Trophoblast cell (in vitro differentiated cells and primary cell): ENCODE data around the gene GOT2.

Source experiments
- DNase-seq, 2 donors: peaks; one replicate each; pipeline ENCODE4 v3.0.0-alpha.2; 2016
- H2AFZ ChIP-seq: 2 replicates; pipeline ENCODE4 v1.6.1; 2013; ENCODE audit warnings: low read length, moderate library complexity, mild to moderate bottlenecking; ENCODE audit not compliant: insufficient read depth, poor library complexity
- H2AK5ac ChIP-seq: 2 replicates; pipeline ENCODE4 v1.6.1; 2013; ENCODE audit warnings: mild to moderate bottlenecking, low read length
- H2BK120ac ChIP-seq: 2 replicates; pipeline ENCODE4 v1.6.1; 2013; ENCODE audit warnings: low read length, mild to moderate bottlenecking, moderate library complexity; ENCODE audit not compliant: insufficient read depth, poor library complexity
- H2BK12ac ChIP-seq: 2 replicates; pipeline ENCODE4 v1.6.1; 2013; ENCODE audit warnings: mild to moderate bottlenecking, low read length, moderate library complexity
- H2BK5ac ChIP-seq: 2 replicates; pipeline ENCODE4 v1.6.1; 2013; ENCODE audit warnings: low read length, low read depth, moderate library complexity, mild to moderate bottlenecking; ENCODE audit not compliant: poor library complexity
- H3K14ac ChIP-seq: 2 replicates; pipeline ENCODE4 v1.6.1; 2013; ENCODE audit warnings: mild to moderate bottlenecking, low read length
- H3K18ac ChIP-seq: 2 replicates; pipeline ENCODE4 v1.6.1; 2013; ENCODE audit warnings: mild to moderate bottlenecking, low read length
- H3K23ac ChIP-seq: 2 replicates; pipeline ENCODE4 v1.6.1; 2013; ENCODE audit warnings: low read length
- H3K27ac ChIP-seq: 2 replicates; pipeline ENCODE4 v1.5.1; 2013; ENCODE audit warnings: low read depth, mild to moderate bottlenecking, inconsistent platforms, low read length, moderate library complexity
- H3K27me3 ChIP-seq: 2 replicates; pipeline ENCODE4 v1.6.1; 2013; ENCODE audit warnings: inconsistent platforms, mild to moderate bottlenecking, low read length, moderate library complexity; ENCODE audit not compliant: insufficient read depth
- H3K36me3 ChIP-seq, 2 experiments: 1 replicate in 1 of 2; 2 replicates in 1 of 2; pipeline ENCODE4 v1.6.1; 2013; ENCODE audit warnings: low read length in 2 of 2, mild to moderate bottlenecking in 2 of 2, moderate library complexity in 1 of 2; ENCODE audit not compliant: insufficient read depth in 2 of 2, control insufficient read depth in 1 of 2
- H3K4ac ChIP-seq: 2 replicates; pipeline ENCODE4 v1.6.1; 2013; ENCODE audit warnings: low read depth, mild to moderate bottlenecking, low read length, moderate library complexity
- H3K4me1 ChIP-seq, 2 experiments: 1 replicate in 1 of 2; 2 replicates in 1 of 2; pipeline ENCODE4 v1.6.1; 2013; ENCODE audit warnings: low read length in 2 of 2, mild to moderate bottlenecking in 2 of 2, moderate library complexity in 1 of 2; ENCODE audit not compliant: insufficient read depth in 2 of 2, control insufficient read depth in 1 of 2
- H3K4me2 ChIP-seq: 2 replicates; pipeline ENCODE4 v1.6.1; 2013; ENCODE audit warnings: inconsistent platforms, mild to moderate bottlenecking, low read length, moderate library complexity
- H3K4me3 ChIP-seq: 2 replicates; pipeline ENCODE4 v1.5.1; 2013; ENCODE audit warnings: mild to moderate bottlenecking, low read depth, low read length, inconsistent platforms
- H3K79me1 ChIP-seq: one replicate; pipeline ENCODE4 v1.6.1; 2013; ENCODE audit warnings: low read length
- H3K79me2 ChIP-seq: 2 replicates; pipeline ENCODE4 v1.6.1; 2013; ENCODE audit warnings: low read length, mild to moderate bottlenecking; ENCODE audit not compliant: control insufficient read depth, insufficient read depth, poor library complexity
- H3K9ac ChIP-seq: 2 replicates; pipeline ENCODE4 v1.6.1; 2013; ENCODE audit warnings: mild to moderate bottlenecking, low read length
- H3K9me3 ChIP-seq: 2 replicates; pipeline ENCODE4 v1.6.1; 2013; ENCODE audit warnings: low read depth, mild to moderate bottlenecking, control low read depth, inconsistent platforms, low read length; ENCODE audit not compliant: insufficient read depth
- H4K12ac ChIP-seq: 2 replicates; pipeline ENCODE4 v1.6.1; 2013; ENCODE audit warnings: low read depth, mild to moderate bottlenecking, low read length, moderate library complexity
- H4K8ac ChIP-seq: 2 replicates; pipeline ENCODE4 v1.6.1; 2013; ENCODE audit warnings: low read depth, mild to moderate bottlenecking, low read length, moderate library complexity
- H4K91ac ChIP-seq: one replicate; pipeline ENCODE4 v1.6.1; 2013; ENCODE audit warnings: low read depth, mild to moderate bottlenecking, low read length, moderate library complexity
- WGBS: extraction: QIAGEN DNeasy Blood & Tissue Kit; methylation state at CpG from one replicate; pipeline ENCODE4 v1.1.7; 2013; ENCODE audit warnings: missing lambda C conversion rate; ENCODE audit not compliant: insufficient read length, insufficient coverage; ENCODE audit errors: extremely low coverage; 5-methylcytosine and 5-hydroxymethylcytosine counted together

GOT2 gene

GRCh38 chr16:58730724-58731370, 3.3 kb downstream of the GOT2 start:
- H3K4ac ChIP-seq = peak overlapping the region; percentile 15
- H2BK12ac ChIP-seq = no peak overlapping the region
- H3K9me3 ChIP-seq = no peaks in the 10 kb centered on the region
- no CpG with 5 or more reads among the region's 11 CpGs for WGBS
- H3K18ac ChIP-seq = no peak overlapping the region
- no peak overlapping the region for H2AFZ ChIP-seq
- H3K14ac ChIP-seq = no peak overlapping the region
- no peak overlapping the region for H3K23ac ChIP-seq
- no peaks in the 10 kb centered on the region for H3K27me3 ChIP-seq
- peaks cover 9% of the 10 kb centered on the region for H3K79me2 ChIP-seq
- H3K27ac ChIP-seq = no peak overlapping the region
- H3K4me2 ChIP-seq = no peak overlapping the region
- H4K8ac ChIP-seq = no peak overlapping the region
- no peak overlapping the region for H3K9ac ChIP-seq
- H2AK5ac ChIP-seq = no peak overlapping the region
- no peak for DNase-seq
- no peak overlapping the region for H3K4me3 ChIP-seq
- no peak overlapping the region for H2BK120ac ChIP-seq
- no peak overlapping the region for H2BK5ac ChIP-seq
- H4K91ac ChIP-seq = no peak overlapping the region
- peaks cover 5% of the 10 kb centered on the region for H3K79me1 ChIP-seq
- H3K36me3 ChIP-seq = peaks cover 3% of the 10 kb centered on the region in 2 experiments
- peaks cover 2 to 6% of the 10 kb centered on the region in 2 experiments for H3K4me1 ChIP-seq
- H4K12ac ChIP-seq = no peak overlapping the region

GRCh38 chr16:58727796-58728568, 6.1 kb downstream of the GOT2 start:
- Histone ChIP-seq H4K91ac (no peak overlapping the region), H3K18ac (no peak overlapping the region), H3K4me3 (no peak overlapping the region), H3K9me3 (no peaks in the 10 kb centered on the region), H2BK120ac (no peak overlapping the region), H2BK5ac (no peak overlapping the region), H2BK12ac (no peak overlapping the region), H3K23ac (no peak overlapping the region), H2AFZ (no peak overlapping the region), H3K79me1 (no peaks in the 10 kb centered on the region), H4K8ac (no peak overlapping the region), H3K4me2 (no peak overlapping the region), H3K79me2 (peaks cover 2% of the 10 kb centered on the region), H2AK5ac (no peak overlapping the region), H3K9ac (no peak overlapping the region), H4K12ac (no peak overlapping the region), H3K14ac (no peak overlapping the region), H3K4me1 (peaks cover 2 to 4% of the 10 kb centered on the region in 2 experiments), H3K4ac (no peak overlapping the region), H3K36me3 (peaks cover 7 to 8% of the 10 kb centered on the region in 2 experiments), H3K27me3 (no peaks in the 10 kb centered on the region), H3K27ac (no peak overlapping the region)
- no peak for DNase-seq
- no CpG with 5 or more reads among the region's 9 CpGs for WGBS

GRCh38 chr16:58727028-58727781, 6.9 kb downstream of the GOT2 start:
- no peak for DNase-seq
- WGBS = no CpG with 5 or more reads among the region's 9 CpGs
- H3K23ac ChIP-seq = no peak overlapping the region
- no peak overlapping the region for H3K4me2 ChIP-seq
- H4K8ac ChIP-seq = no peak overlapping the region
- H3K4me1 ChIP-seq = no peaks in the 10 kb centered on the region
- no peak overlapping the region for H3K4me3 ChIP-seq
- H3K4ac ChIP-seq = no peak overlapping the region
- H3K27ac ChIP-seq = no peak overlapping the region
- no peak overlapping the region for H2AFZ ChIP-seq
- peaks cover 8 to 10% of the 10 kb centered on the region in 2 experiments for H3K36me3 ChIP-seq
- no peak overlapping the region for H3K9ac ChIP-seq
- no peaks in the 10 kb centered on the region for H3K79me2 ChIP-seq
- H2AK5ac ChIP-seq = no peak overlapping the region
- no peak overlapping the region for H2BK120ac ChIP-seq
- no peaks in the 10 kb centered on the region for H3K79me1 ChIP-seq
- no peaks in the 10 kb centered on the region for H3K27me3 ChIP-seq
- no peaks in the 10 kb centered on the region for H3K9me3 ChIP-seq
- H4K12ac ChIP-seq = no peak overlapping the region
- H4K91ac ChIP-seq = no peak overlapping the region
- no peak overlapping the region for H2BK5ac ChIP-seq
- no peak overlapping the region for H3K18ac ChIP-seq
- H3K14ac ChIP-seq = no peak overlapping the region
- H2BK12ac ChIP-seq = no peak overlapping the region

GRCh38 chr16:58723109-58723508, 11.0 kb downstream of the GOT2 start:
- no peak overlapping the region for H2AK5ac ChIP-seq
- no peaks in the 10 kb centered on the region for H3K9me3 ChIP-seq
- H4K12ac ChIP-seq = no peak overlapping the region
- no peaks in the 10 kb centered on the region for H3K27me3 ChIP-seq
- H3K9ac ChIP-seq = no peak overlapping the region
- no peak overlapping the region for H3K18ac ChIP-seq
- no peak overlapping the region for H2BK12ac ChIP-seq
- H3K4ac ChIP-seq = no peak overlapping the region
- no peak overlapping the region for H3K14ac ChIP-seq
- H3K36me3 ChIP-seq = peaks cover 23 to 26% of the 10 kb centered on the region in 2 experiments
- H2BK120ac ChIP-seq = no peak overlapping the region
- no CpG with 5 or more reads among the region's 3 CpGs for WGBS
- H3K4me2 ChIP-seq = no peak overlapping the region
- no peak overlapping the region for H3K27ac ChIP-seq
- no peaks in the 10 kb centered on the region for H3K79me1 ChIP-seq
- H4K91ac ChIP-seq = no peak overlapping the region
- H2BK5ac ChIP-seq = no peak overlapping the region
- no peak overlapping the region for H2AFZ ChIP-seq
- no peak for DNase-seq
- H4K8ac ChIP-seq = no peak overlapping the region
- no peaks in the 10 kb centered on the region for H3K79me2 ChIP-seq
- H3K4me1 ChIP-seq = no peaks in the 10 kb centered on the region
- no peak overlapping the region for H3K4me3 ChIP-seq
- H3K23ac ChIP-seq = no peak overlapping the region
